GM12892 (cell line): ENCODE results near the gene KBTBD6.
"Not testable (repeated sequence)": the region's sequence is repeated elsewhere in the genome, so short reads cannot be mapped to it uniquely, and the experiment has no call there.

Source experiments
- DNase-seq: peaks from one replicate; pipeline ENCODE4 v3.0.0; 2011; ENCODE audit not compliant: insufficient read length
- FAIRE-seq: peaks from 2 replicates; lab custom pipeline; 2011; peaks lifted over from hg19 to GRCh38; lab: Jason Lieb, UNC
- POLR2A ChIP-seq: IDR thresholded peaks from 2 replicates; pipeline ENCODE4 v1.6.1; 2011; ENCODE audit warnings: low read depth, low read length, control low read depth
- POLR2AphosphoS5 ChIP-seq: IDR thresholded peaks from 2 replicates; pipeline ENCODE4 v1.6.1; 2011; ENCODE audit warnings: low read depth, low read length, control low read depth
- TAF1 ChIP-seq: IDR thresholded peaks from 2 replicates; pipeline ENCODE4 v1.6.1; 2011; ENCODE audit warnings: low read depth, mild to moderate bottlenecking, control low read depth, low read length, borderline replicate concordance

The KBTBD6 gene

DNA sequence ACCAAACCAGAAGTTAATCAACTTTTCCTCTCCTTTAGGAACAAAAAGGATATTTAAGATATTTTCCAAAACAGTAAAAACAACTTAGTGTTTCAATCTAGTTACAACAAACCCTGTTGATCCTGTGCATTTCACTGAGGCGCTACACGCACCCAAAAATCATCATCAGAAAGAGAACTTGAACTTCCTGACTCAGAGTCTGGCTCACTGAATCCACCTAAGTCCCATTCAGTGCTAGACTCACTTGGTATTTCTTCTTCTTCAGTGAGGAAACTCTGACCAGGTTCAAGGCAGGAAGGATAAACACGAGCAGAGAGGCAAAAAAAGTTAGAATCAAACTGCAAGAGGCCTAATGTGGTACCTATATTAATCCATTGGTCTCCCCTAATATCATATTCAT, 2.2 kb downstream of the KBTBD6 start:
- DNase-seq: no peak
- TF ChIP-seq POLR2A (no peak), POLR2AphosphoS5 (no peak), TAF1 (no peak)
- FAIRE-seq: no peak

DNA sequence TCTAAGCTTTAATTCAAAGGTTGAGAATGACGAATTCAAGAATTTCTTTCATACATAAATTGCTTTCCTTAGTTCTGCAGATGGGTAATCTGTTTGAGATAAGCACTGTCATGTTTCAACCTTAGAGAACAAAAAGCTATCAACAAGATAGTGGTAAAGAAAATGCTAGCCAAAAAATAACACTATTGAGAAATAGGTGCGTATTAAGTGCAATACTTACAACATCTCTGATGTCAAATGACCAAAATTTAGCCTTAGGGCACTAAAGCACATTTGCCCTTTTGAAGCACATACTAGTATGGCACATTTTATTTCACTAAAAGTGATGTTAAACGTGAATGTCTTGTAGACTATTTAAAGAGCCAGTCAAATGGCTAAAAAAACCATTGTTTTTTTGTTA, 4.9 kb downstream of the KBTBD6 start:
- DNase-seq (no peak), FAIRE-seq (no peak)
- TF ChIP-seq POLR2A (no peak), TAF1 (no peak), POLR2AphosphoS5 (no peak)

GRCh38 chr13:41122838-41123237, 9.8 kb downstream of the KBTBD6 start:
- TF ChIP-seq POLR2AphosphoS5 (no peak), TAF1 (no peak), POLR2A (no peak)
- FAIRE-seq (no peak), DNase-seq (no peak)

GRCh38 chr13:41117869-41118268, 14.7 kb downstream of the KBTBD6 start:
- DNase-seq (no peak), FAIRE-seq (no peak)
- TF ChIP-seq POLR2AphosphoS5: no peak
- no peak for TF ChIP-seq TAF1
- no peak for TF ChIP-seq POLR2A

DNA sequence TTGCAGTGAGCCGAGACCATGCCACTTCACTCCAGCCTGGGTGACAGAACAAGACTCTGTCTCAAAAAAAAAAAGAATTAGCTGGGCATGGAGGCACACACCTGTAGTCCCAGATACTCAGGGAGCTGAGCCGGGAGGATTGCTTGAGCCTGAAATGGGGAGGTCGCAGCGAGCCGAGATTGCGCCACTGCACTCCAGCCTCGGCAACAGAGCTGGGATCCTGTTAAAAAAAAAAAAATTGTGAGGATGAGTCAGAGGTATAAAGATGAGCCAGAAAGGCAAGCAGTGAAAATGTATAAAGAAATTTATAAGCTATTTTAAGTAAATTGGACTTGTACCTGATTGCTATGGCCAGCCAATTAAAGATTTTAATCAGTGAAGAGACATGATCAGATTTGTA, 21.1 kb downstream of the KBTBD6 start:
- DNase-seq (no peak), FAIRE-seq (no peak)
- no peak for TF ChIP-seq POLR2AphosphoS5
- no peak for TF ChIP-seq POLR2A
- TF ChIP-seq TAF1: no peak

- FAIRE-seq (no peak), DNase-seq (no peak)
- no peak for TF ChIP-seq TAF1
- no peak for TF ChIP-seq POLR2A
- no peak for TF ChIP-seq POLR2AphosphoS5
These were observed 25.0 kb downstream of the KBTBD6 start for GRCh38 chr13:41107584-41108014.

GRCh38 chr13:41107104-41107571, 25.5 kb downstream of the KBTBD6 start:
- FAIRE-seq (no peak), DNase-seq (no peak)
- TF ChIP-seq POLR2A (no peak), TAF1 (no peak), POLR2AphosphoS5 (no peak)

- no peak for FAIRE-seq
These were observed 32.6 kb downstream of the KBTBD6 start for GRCh38 chr13:41099986-41100385.

GRCh38 chr13:41098761-41099160, 33.8 kb downstream of the KBTBD6 start:
- DNase-seq (no peak), FAIRE-seq (no peak)
- TF ChIP-seq POLR2A: no peak
- TF ChIP-seq POLR2AphosphoS5: no peak
- no peak for TF ChIP-seq TAF1

More at GRCh38 chr13:41099986-41100385, 32.6 kb downstream of the KBTBD6 start:
- no peak for DNase-seq
- no peak for TF ChIP-seq POLR2AphosphoS5
- TF ChIP-seq TAF1: no peak

- not testable (repeated sequence) for DNase-seq, FAIRE-seq
These were observed 36.9 kb downstream of the KBTBD6 start for GRCh38 chr13:41095681-41096080.

DNA sequence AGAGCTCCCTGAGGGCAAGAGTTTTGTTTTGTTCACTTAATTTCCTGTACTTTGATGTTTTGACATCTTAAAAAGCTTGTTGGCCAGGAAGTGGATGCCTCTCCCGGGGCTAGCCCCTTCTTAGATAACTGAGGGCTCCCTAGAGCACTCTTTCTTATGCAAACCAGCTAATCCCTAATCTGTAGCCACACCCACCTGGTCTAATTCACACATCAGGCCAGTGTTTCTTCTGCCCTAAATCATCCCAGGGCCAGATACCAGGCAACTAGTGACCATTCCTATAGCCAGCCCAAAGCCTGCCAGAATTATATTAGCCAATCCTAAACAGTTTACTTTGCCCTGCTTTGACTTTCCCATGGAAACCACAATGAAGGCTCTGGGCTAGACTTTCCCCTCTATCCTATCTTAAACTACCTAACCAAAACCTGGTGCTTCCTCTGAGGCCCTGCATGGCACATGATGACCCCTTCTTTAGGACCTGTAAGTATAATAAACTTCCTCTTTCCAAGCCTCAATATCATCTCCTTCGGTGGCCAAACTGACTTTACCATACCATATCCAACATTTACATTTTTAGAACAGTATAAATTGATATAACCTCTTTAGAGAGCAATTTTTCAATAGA, 46.5 kb downstream of the KBTBD6 start:
- no peak for FAIRE-seq
- DNase-seq: no peak
- TF ChIP-seq POLR2AphosphoS5 (no peak), TAF1 (no peak), POLR2A (no peak)

DNA sequence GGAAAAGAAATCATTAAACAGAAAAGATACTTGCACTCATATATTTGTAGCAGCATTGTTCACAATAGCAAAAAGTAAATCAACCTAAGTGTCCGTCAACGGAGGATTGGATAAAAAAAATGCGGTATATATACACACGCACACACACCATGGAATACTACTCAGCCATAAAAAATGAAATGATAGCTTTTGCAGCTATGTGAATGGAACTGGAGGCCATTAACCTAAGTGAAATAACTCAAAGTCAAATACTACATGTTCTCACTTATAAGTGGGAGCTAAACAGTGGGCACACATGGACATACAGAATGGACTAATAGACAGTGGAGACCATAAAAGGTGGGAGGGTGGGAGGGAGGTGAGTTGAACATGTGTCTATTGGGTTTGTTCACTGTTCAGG, 52.9 kb downstream of the KBTBD6 start:
- FAIRE-seq (no peak), DNase-seq (no peak)
- TF ChIP-seq POLR2AphosphoS5: no peak
- no peak for TF ChIP-seq POLR2A
- TF ChIP-seq TAF1: no peak
